GM12892 (cell line): Measurements from ENCODE around the gene SPI1.

Experiments used
- POLR2A ChIP-seq: IDR thresholded peaks from 2 replicates; pipeline ENCODE4 v1.6.1; 2011; ENCODE audit warnings: low read depth, low read length, control low read depth
- POLR2AphosphoS5 ChIP-seq: IDR thresholded peaks from 2 replicates; pipeline ENCODE4 v1.6.1; 2011; ENCODE audit warnings: low read depth, low read length, control low read depth
- TAF1 ChIP-seq: IDR thresholded peaks from 2 replicates; pipeline ENCODE4 v1.6.1; 2011; ENCODE audit warnings: low read depth, mild to moderate bottlenecking, control low read depth, low read length, borderline replicate concordance

DNA sequence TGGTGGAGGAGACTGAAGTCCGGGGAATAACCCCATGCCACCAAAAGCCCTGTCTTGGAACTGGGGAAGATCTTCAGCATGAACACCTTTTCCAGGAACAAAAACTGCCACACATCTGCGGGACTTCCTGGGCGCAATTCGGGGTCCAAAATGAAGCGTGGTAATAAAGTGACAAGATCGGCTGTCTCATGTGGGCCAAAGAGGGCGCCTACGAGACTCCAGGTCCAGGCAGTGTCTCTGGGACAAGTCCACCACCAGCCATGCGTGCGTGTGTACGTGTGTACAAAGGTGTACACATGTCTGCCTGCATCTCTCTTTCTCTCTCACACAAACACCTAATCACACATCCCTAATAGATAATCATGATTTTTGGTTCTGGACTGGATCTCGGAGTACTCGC is 16.9 kb downstream of the SPI1 start:
- no peak for TF ChIP-seq POLR2A
- TF ChIP-seq TAF1, result no peak
- TF ChIP-seq POLR2AphosphoS5, result no peak
